WTC11 (cell line): ENCODE data around the gene CCDC190. TPM values are rescaled to one million over a fixed set of nuclear protein-coding genes. Genes with fewer than 3 reads are reported as not detected.

Experiments
- ATAC-seq: fragments of 200-7000 bp; cut with Tn5 transposase; 2 replicates; pipeline ENCODE4 v1.10.0; 2021; ENCODE audit warnings: mild to moderate bottlenecking, moderate library complexity
- CTCF ChIA-PET: fragments of 300-600 bp; sonication (Branson Sonifier 250); formaldehyde crosslinking; loops from one replicate; lab custom pipeline; 2021; ENCODE audit warnings: antibody characterized with exemption; lab: Charles Lee
- POLR2A ChIA-PET: fragments of 350-600 bp; sonication (Branson Sonifier 250); formaldehyde crosslinking; loops from one replicate; lab custom pipeline; 2021; ENCODE audit warnings: antibody characterized with exemption; lab: Charles Lee
- DNase-seq: peaks from one replicate; pipeline ENCODE4 v3.0.0; 2021; ENCODE audit warnings: low spot score
- H3K27ac Mint-ChIP-seq: 2 replicates; pipeline ENCODE4 v1.8.0; 2021; ENCODE audit warnings: mixed read lengths
- H3K27me3 Mint-ChIP-seq: 2 replicates; pipeline ENCODE4 v1.8.0; 2021; ENCODE audit warnings: low read depth, mild to moderate bottlenecking, moderate library complexity, mixed read lengths
- H3K36me3 Mint-ChIP-seq: 2 replicates; pipeline ENCODE4 v1.8.0; 2021; ENCODE audit warnings: mixed read lengths
- H3K4me1 Mint-ChIP-seq: 2 replicates; pipeline ENCODE4 v1.8.0; 2022; ENCODE audit warnings: mixed read lengths
- H3K4me3 Mint-ChIP-seq: 2 replicates; pipeline ENCODE4 v1.8.0; 2021; ENCODE audit warnings: mild to moderate bottlenecking, moderate library complexity, mixed read lengths
- H3K9me3 Mint-ChIP-seq: 2 replicates; pipeline ENCODE4 v1.8.0; 2021; ENCODE audit warnings: mixed read lengths
- AFF4 ChIP-seq: sonication (generic); formaldehyde crosslinking; IDR thresholded peaks from 2 replicates; pipeline ENCODE4 v1.8.1; 2023; ENCODE audit warnings: mild to moderate bottlenecking, missing genetic modification reagents, borderline replicate concordance
- ATF1 ChIP-seq: sonication (generic); formaldehyde crosslinking; IDR thresholded peaks from 2 replicates; pipeline ENCODE4 v1.8.1; 2023; ENCODE audit warnings: mild to moderate bottlenecking, moderate library complexity, missing genetic modification reagents
- CREM ChIP-seq: sonication (generic); formaldehyde crosslinking; IDR thresholded peaks from 2 replicates; pipeline ENCODE4 v1.8.1; 2022; ENCODE audit warnings: mild to moderate bottlenecking, missing genetic modification reagents, moderate library complexity
- ELF4 ChIP-seq: sonication (generic); formaldehyde crosslinking; IDR thresholded peaks from 2 replicates; pipeline ENCODE4 v1.8.1; 2022; ENCODE audit warnings: low read depth, mild to moderate bottlenecking, moderate library complexity, missing genetic modification reagents
- EMX1 ChIP-seq: fragments of 250-450 bp; sonication (Bioruptor Pico); IDR thresholded peaks from 2 replicates; pipeline ENCODE4 v1.8.0; 2021; ENCODE audit warnings: mild to moderate bottlenecking
- ETV6 ChIP-seq: sonication (generic); formaldehyde crosslinking; IDR thresholded peaks from 2 replicates; pipeline ENCODE4 v1.8.1; 2022; ENCODE audit warnings: mild to moderate bottlenecking, missing genetic modification reagents
- FOXJ3 ChIP-seq: sonication (generic); formaldehyde crosslinking; IDR thresholded peaks from 2 replicates; pipeline ENCODE4 v1.9.0; 2021; ENCODE audit warnings: missing genetic modification reagents, mild to moderate bottlenecking, borderline replicate concordance
- FOXP1 ChIP-seq: sonication (generic); formaldehyde crosslinking; IDR thresholded peaks from 2 replicates; pipeline ENCODE4 v1.8.0; 2022; ENCODE audit warnings: missing genetic modification reagents, mild to moderate bottlenecking, moderate library complexity, borderline replicate concordance
- GRHL2 ChIP-seq: fragments of 250-450 bp; sonication (Bioruptor Pico); IDR thresholded peaks from 2 replicates; pipeline ENCODE4 v1.8.0; 2022; ENCODE audit warnings: mild to moderate bottlenecking, moderate library complexity; ENCODE audit not compliant: insufficient replicate concordance, severe bottlenecking
- NFE2L1 ChIP-seq: sonication (generic); formaldehyde crosslinking; IDR thresholded peaks from 2 replicates; pipeline ENCODE4 v1.8.1; 2023; ENCODE audit warnings: missing genetic modification reagents
- NFYB ChIP-seq: sonication (generic); formaldehyde crosslinking; conservative IDR thresholded peaks from 2 replicates; pipeline ENCODE4 v1.8.0; 2022; ENCODE audit warnings: low read depth, missing genetic modification reagents
- STAT6 ChIP-seq: sonication (generic); formaldehyde crosslinking; conservative IDR thresholded peaks from 2 replicates; pipeline ENCODE4 v1.8.1; 2023; ENCODE audit warnings: mild to moderate bottlenecking, low read depth, missing genetic modification reagents, moderate library complexity
- USF1 ChIP-seq: sonication (generic); formaldehyde crosslinking; IDR thresholded peaks from 2 replicates; pipeline ENCODE4 v1.8.0; 2022; ENCODE audit warnings: mild to moderate bottlenecking, missing genetic modification reagents
- ZNF138 ChIP-seq: sonication (generic); formaldehyde crosslinking; conservative IDR thresholded peaks from 2 replicates; pipeline ENCODE4 v1.8.1; 2022; ENCODE audit warnings: mild to moderate bottlenecking, moderate library complexity, missing genetic modification reagents
- ZNF232 ChIP-seq: sonication (generic); formaldehyde crosslinking; IDR thresholded peaks from 2 replicates; pipeline ENCODE4 v1.8.0; 2022; ENCODE audit warnings: mild to moderate bottlenecking, missing genetic modification reagents
- ZNF317 ChIP-seq: sonication (generic); formaldehyde crosslinking; IDR thresholded peaks from 2 replicates; pipeline ENCODE4 v1.8.1; 2023; ENCODE audit warnings: low read depth, mild to moderate bottlenecking, moderate library complexity, missing genetic modification reagents, borderline replicate concordance
- ZNF671 ChIP-seq: fragments of 250-450 bp; sonication (Bioruptor Pico); IDR thresholded peaks from 2 replicates; pipeline ENCODE4 v1.8.0; 2021; ENCODE audit warnings: mild to moderate bottlenecking
- ZSCAN18 ChIP-seq: fragments of 250-450 bp; sonication (Bioruptor Pico); IDR thresholded peaks from 2 replicates; pipeline ENCODE4 v2.1.2; 2022; ENCODE audit warnings: mild to moderate bottlenecking, moderate library complexity
- total RNA-seq: library from RNA; stranded (reverse); gene quantifications from 3 replicates; pipeline ENCODE4 v1.2.3, GENCODE V29; 2021
- TF ChIP-seq, protein P1 (sequence below): sonication (generic); formaldehyde crosslinking; IDR thresholded peaks from 2 replicates; pipeline ENCODE4 v1.8.0; 2023; ENCODE audit warnings: missing genetic modification reagents
- TF ChIP-seq, protein P2 (sequence below): sonication (generic); formaldehyde crosslinking; IDR thresholded peaks from 2 replicates; pipeline ENCODE4 v1.8.1; 2023; ENCODE audit warnings: mild to moderate bottlenecking, missing genetic modification reagents
- TF ChIP-seq, protein P3 (sequence below): fragments of 250-450 bp; sonication (Bioruptor Pico); IDR thresholded peaks from 2 replicates; pipeline ENCODE4 v1.8.0; 2021; ENCODE audit warnings: mild to moderate bottlenecking
- TF ChIP-seq, protein P4 (sequence below): sonication (generic); formaldehyde crosslinking; IDR thresholded peaks from 2 replicates; pipeline ENCODE4 v1.8.0; 2022; ENCODE audit warnings: mild to moderate bottlenecking, missing genetic modification reagents

CCDC190 gene
- total RNA-seq, 1 experiment from 2014 or later, result not detected

DNA sequence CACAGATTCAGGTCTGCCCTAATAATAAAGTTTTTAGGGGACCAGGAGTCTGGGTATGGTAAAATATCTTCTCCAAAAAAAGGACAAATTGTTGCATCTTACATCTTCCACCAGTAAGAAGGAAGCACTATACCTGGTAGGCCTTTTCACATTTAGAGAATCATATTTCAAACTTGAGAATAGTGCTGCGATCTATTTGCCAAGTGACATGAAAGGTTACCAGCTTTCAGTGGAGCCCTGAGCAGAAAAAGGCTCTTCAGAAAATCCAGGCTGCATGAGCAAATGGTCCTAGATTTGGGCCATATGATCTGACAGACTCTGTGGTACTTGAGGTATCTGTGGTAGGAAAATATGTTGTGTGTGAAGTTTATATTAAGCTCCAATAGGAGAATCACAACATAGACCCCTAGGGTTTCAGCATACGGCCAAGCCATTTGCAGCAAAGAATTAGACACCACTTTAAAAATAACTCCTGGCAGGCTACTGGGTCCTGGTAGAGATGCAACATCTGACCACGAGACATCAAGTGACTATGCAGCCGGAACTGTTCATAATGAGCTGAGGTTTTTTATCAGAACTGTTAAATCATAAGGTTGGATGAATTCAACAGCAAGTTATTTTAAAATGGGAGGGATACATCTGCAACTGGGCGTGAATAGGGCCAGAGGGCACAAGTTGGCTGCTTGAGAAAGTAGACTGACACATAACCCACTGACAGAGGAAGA lies 38.6 kb upstream of the CCDC190 start:
- Mint-ChIP-seq H3K4me3 (no peak overlapping the region), H3K4me1 (peaks cover 4% of the 10 kb centered on the region)
- TF ChIP-seq AFF4 (CRISPR knock-in tag), result no peak
- no peak for TF ChIP-seq ZNF138
- no peak for TF ChIP-seq ETV6 (CRISPR knock-in tag)
- TF ChIP-seq ATF1 (CRISPR knock-in tag), result no peak
- TF ChIP-seq, protein P1, sequence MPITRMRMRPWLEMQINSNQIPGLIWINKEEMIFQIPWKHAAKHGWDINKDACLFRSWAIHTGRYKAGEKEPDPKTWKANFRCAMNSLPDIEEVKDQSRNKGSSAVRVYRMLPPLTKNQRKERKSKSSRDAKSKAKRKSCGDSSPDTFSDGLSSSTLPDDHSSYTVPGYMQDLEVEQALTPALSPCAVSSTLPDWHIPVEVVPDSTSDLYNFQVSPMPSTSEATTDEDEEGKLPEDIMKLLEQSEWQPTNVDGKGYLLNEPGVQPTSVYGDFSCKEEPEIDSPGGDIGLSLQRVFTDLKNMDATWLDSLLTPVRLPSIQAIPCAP (CRISPR knock-in tag), result no peak
- TF ChIP-seq, protein P2, sequence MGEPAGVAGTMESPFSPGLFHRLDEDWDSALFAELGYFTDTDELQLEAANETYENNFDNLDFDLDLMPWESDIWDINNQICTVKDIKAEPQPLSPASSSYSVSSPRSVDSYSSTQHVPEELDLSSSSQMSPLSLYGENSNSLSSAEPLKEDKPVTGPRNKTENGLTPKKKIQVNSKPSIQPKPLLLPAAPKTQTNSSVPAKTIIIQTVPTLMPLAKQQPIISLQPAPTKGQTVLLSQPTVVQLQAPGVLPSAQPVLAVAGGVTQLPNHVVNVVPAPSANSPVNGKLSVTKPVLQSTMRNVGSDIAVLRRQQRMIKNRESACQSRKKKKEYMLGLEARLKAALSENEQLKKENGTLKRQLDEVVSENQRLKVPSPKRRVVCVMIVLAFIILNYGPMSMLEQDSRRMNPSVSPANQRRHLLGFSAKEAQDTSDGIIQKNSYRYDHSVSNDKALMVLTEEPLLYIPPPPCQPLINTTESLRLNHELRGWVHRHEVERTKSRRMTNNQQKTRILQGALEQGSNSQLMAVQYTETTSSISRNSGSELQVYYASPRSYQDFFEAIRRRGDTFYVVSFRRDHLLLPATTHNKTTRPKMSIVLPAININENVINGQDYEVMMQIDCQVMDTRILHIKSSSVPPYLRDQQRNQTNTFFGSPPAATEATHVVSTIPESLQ (CRISPR knock-in tag), result no peak
- TF ChIP-seq ZNF671 (CRISPR knock-in tag), result no peak
- TF ChIP-seq USF1 (CRISPR knock-in tag), result no peak
- TF ChIP-seq, protein P3, sequence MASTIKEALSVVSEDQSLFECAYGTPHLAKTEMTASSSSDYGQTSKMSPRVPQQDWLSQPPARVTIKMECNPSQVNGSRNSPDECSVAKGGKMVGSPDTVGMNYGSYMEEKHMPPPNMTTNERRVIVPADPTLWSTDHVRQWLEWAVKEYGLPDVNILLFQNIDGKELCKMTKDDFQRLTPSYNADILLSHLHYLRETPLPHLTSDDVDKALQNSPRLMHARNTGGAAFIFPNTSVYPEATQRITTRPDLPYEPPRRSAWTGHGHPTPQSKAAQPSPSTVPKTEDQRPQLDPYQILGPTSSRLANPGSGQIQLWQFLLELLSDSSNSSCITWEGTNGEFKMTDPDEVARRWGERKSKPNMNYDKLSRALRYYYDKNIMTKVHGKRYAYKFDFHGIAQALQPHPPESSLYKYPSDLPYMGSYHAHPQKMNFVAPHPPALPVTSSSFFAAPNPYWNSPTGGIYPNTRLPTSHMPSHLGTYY (CRISPR knock-in tag), result no peak
- TF ChIP-seq CREM, result no peak
- TF ChIP-seq ELF4, result no peak
- no peak for TF ChIP-seq FOXP1
- TF ChIP-seq GRHL2, result no peak
- no peak for TF ChIP-seq ZSCAN18 (CRISPR knock-in tag)
- no peak for TF ChIP-seq NFE2L1 (CRISPR knock-in tag)
- TF ChIP-seq ZNF317, result no peak
- TF ChIP-seq, all 79 proteins: peak for 0
- H3K9me3 Mint-ChIP-seq, result no peaks in the 10 kb centered on the region
- no peak for DNase-seq
- CTCF ChIA-PET, result no interaction called here
- ATAC-seq, result no peak
- no peaks in the 10 kb centered on the region for H3K36me3 Mint-ChIP-seq
- POLR2A ChIA-PET, result no interaction called here
- no peaks in the 10 kb centered on the region for H3K27me3 Mint-ChIP-seq
- H3K27ac Mint-ChIP-seq, result no peak overlapping the region

DNA sequence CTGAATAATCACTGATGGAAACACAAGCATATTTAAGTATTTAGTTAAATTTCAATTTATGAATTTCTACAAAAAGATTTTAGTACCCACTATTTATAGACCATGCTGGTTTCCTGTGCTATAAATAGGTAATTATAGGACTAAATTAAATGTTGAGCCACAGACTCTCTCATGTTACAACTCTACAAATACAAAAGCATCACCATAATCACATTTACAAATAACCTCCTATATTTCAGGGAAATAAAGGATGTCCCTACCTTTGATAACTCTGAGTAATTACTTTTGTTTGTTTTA lies 32.6 kb upstream of the CCDC190 start:
- ChIA-PET POLR2A (no interaction called here), CTCF (interaction anchor here (1.2 kb wide), 1 partner anchor 15 kb away, joined by 3 read pairs; no protein-coding TSS in a partner anchor)
- DNase-seq, result no peak

More for the DNA sequence above, 32.6 kb upstream of the CCDC190 start:
- no peaks in the 10 kb centered on the region for H3K36me3 Mint-ChIP-seq
- TF ChIP-seq EMX1, result no peak
- no peak for TF ChIP-seq STAT6
- no peak for TF ChIP-seq NFYB (CRISPR knock-in tag)
- TF ChIP-seq, protein P4, sequence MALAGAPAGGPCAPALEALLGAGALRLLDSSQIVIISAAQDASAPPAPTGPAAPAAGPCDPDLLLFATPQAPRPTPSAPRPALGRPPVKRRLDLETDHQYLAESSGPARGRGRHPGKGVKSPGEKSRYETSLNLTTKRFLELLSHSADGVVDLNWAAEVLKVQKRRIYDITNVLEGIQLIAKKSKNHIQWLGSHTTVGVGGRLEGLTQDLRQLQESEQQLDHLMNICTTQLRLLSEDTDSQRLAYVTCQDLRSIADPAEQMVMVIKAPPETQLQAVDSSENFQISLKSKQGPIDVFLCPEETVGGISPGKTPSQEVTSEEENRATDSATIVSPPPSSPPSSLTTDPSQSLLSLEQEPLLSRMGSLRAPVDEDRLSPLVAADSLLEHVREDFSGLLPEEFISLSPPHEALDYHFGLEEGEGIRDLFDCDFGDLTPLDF (CRISPR knock-in tag), result no peak
- TF ChIP-seq ZNF232, result no peak
- TF ChIP-seq FOXJ3 (CRISPR knock-in tag), result no peak
- TF ChIP-seq, all 79 proteins: peak for 0
- H3K9me3 Mint-ChIP-seq, result no peaks in the 10 kb centered on the region
- H3K27ac Mint-ChIP-seq, result no peak overlapping the region
- no peak overlapping the region for H3K4me3 Mint-ChIP-seq
- H3K4me1 Mint-ChIP-seq, result peaks cover 32% of the 10 kb centered on the region
- no peak for ATAC-seq
- no peaks in the 10 kb centered on the region for H3K27me3 Mint-ChIP-seq
